Neuronal stem cell (in vitro differentiated cells): ENCODE results near the gene PTPN4.

Experiments
- DNase-seq: peaks from one replicate; pipeline ENCODE4 v3.0.0-alpha.2; 2013; ENCODE audit warnings: low spot score
- H2AFZ ChIP-seq: one replicate; pipeline ENCODE4 v1.6.1; 2013; ENCODE audit warnings: mild to moderate bottlenecking, low read length, inconsistent platforms
- H2AK5ac ChIP-seq: 2 replicates; pipeline ENCODE4 v1.6.1; 2013; ENCODE audit warnings: low read depth, mild to moderate bottlenecking, inconsistent platforms, low read length, moderate library complexity, mixed read lengths
- H2BK120ac ChIP-seq: 2 replicates; pipeline ENCODE4 v1.6.1; 2013; ENCODE audit warnings: low read depth, mild to moderate bottlenecking, inconsistent platforms, low read length, moderate library complexity, mixed read lengths
- H2BK12ac ChIP-seq: one replicate; pipeline ENCODE4 v1.6.1; 2013; ENCODE audit warnings: low read length, inconsistent platforms
- H2BK15ac ChIP-seq: 2 replicates; pipeline ENCODE4 v1.6.1; 2013; ENCODE audit warnings: mild to moderate bottlenecking, low read length, inconsistent platforms, mixed read lengths
- H2BK5ac ChIP-seq: one replicate; pipeline ENCODE4 v1.6.1; 2013; ENCODE audit warnings: inconsistent platforms, mild to moderate bottlenecking, low read length, moderate library complexity
- H3K14ac ChIP-seq: one replicate; pipeline ENCODE4 v1.6.1; 2013; ENCODE audit warnings: low read length, inconsistent platforms
- H3K18ac ChIP-seq: 2 replicates; pipeline ENCODE4 v1.6.1; 2013; ENCODE audit warnings: low read length, inconsistent platforms
- H3K23ac ChIP-seq: 2 replicates; pipeline ENCODE4 v1.6.1; 2013; ENCODE audit warnings: low read depth, mild to moderate bottlenecking, mixed read lengths, low read length, inconsistent platforms; ENCODE audit not compliant: poor library complexity
- H3K27ac ChIP-seq: replicated peaks from 3 replicates; pipeline ENCODE4 v1.5.1; 2013; ENCODE audit warnings: low read length, inconsistent platforms
- H3K27me3 ChIP-seq, 3 experiments: 2 replicates each; pipeline ENCODE4 v1.6.1; 2013; ENCODE audit warnings: low read length in 3 of 3, mild to moderate bottlenecking in 2 of 3, inconsistent platforms in 1 of 3, low read depth in 1 of 3, mixed read lengths in 1 of 3, moderate library complexity in 1 of 3; ENCODE audit not compliant: control insufficient read depth in 3 of 3, insufficient read depth in 3 of 3
- H3K36me3 ChIP-seq, 2 donors: replicated peaks in 1 of 2; 2 replicates each; pipeline ENCODE4 v1.6.1; 2013; ENCODE audit warnings: low read length in 2 of 2; ENCODE audit not compliant: control insufficient read depth in 2 of 2, insufficient read depth in 2 of 2
- H3K4ac ChIP-seq: 2 replicates; pipeline ENCODE4 v1.6.1; 2013; ENCODE audit warnings: inconsistent platforms, mild to moderate bottlenecking, low read length, moderate library complexity
- H3K4me1 ChIP-seq, 2 donors: 1 replicate in 1 of 2; 2 replicates in 1 of 2; pipeline ENCODE4 v1.6.1; 2013; ENCODE audit warnings: low read length in 2 of 2, low read depth in 1 of 2; ENCODE audit not compliant: control insufficient read depth in 2 of 2, insufficient read depth in 1 of 2
- H3K4me2 ChIP-seq: one replicate; pipeline ENCODE4 v1.6.1; 2013; ENCODE audit warnings: mild to moderate bottlenecking, low read length, inconsistent platforms; ENCODE audit not compliant: insufficient read depth, poor library complexity, severe bottlenecking
- H3K4me3 ChIP-seq, 2 donors: 2 replicates each; pipeline ENCODE4 v1.5.1; 2013; ENCODE audit warnings: low read length in 2 of 2, mild to moderate bottlenecking in 2 of 2, inconsistent platforms in 1 of 2, moderate library complexity in 1 of 2
- H3K79me1 ChIP-seq: one replicate; pipeline ENCODE4 v1.6.1; 2013; ENCODE audit warnings: low read depth, mild to moderate bottlenecking, inconsistent platforms, low read length, moderate library complexity
- H3K9ac ChIP-seq: one replicate; pipeline ENCODE4 v1.6.1; 2013; ENCODE audit warnings: mild to moderate bottlenecking, low read depth, low read length, inconsistent platforms; ENCODE audit not compliant: poor library complexity
- H3K9me3 ChIP-seq, 2 donors: replicated peaks in 1 of 2; 2 replicates each; pipeline versions ENCODE3 to v1.6.1; 2013; ENCODE audit warnings: low read length in 2 of 2, mild to moderate bottlenecking in 2 of 2, inconsistent platforms in 1 of 2, low read depth in 1 of 2, mixed read lengths in 1 of 2, moderate library complexity in 1 of 2; ENCODE audit not compliant: control insufficient read depth in 2 of 2, insufficient read depth in 1 of 2
- H4K8ac ChIP-seq: one replicate; pipeline ENCODE4 v1.6.1; 2013; ENCODE audit warnings: low read depth, mild to moderate bottlenecking, inconsistent platforms, low read length, moderate library complexity
- H4K91ac ChIP-seq: one replicate; pipeline ENCODE4 v1.6.1; 2013; ENCODE audit warnings: low read length, low read depth, mild to moderate bottlenecking, inconsistent platforms; ENCODE audit not compliant: poor library complexity
- WGBS, 2 donors: extraction: QIAGEN DNeasy Blood & Tissue Kit; methylation state at CpG; one replicate each; pipeline ENCODE4 v1.1.7; 2013; ENCODE audit warnings: missing lambda C conversion rate in 2 of 2, mixed read lengths in 1 of 2; ENCODE audit not compliant: insufficient read length in 2 of 2, insufficient replicate concordance in 1 of 2; ENCODE audit errors: extremely low coverage in 2 of 2; 5-methylcytosine and 5-hydroxymethylcytosine counted together

PTPN4 gene

GRCh38 chr2:119727493-119727892 is 32.2 kb upstream of the PTPN4 start:
- no peak overlapping the region for H4K8ac ChIP-seq
- H2BK12ac ChIP-seq, result no peak overlapping the region
- H3K79me1 ChIP-seq, result no peaks in the 10 kb centered on the region
- H3K9ac ChIP-seq, result no peak overlapping the region
- no peak overlapping the region for H2AFZ ChIP-seq
- H3K9me3 ChIP-seq, result no peaks in the 10 kb centered on the region
- no peak overlapping the region for H3K4me3 ChIP-seq
- no CpG with 5 or more reads among the region's 1 CpG for WGBS, 2 donors
- no peak overlapping the region for H2AK5ac ChIP-seq
- no peak overlapping the region for H3K27ac ChIP-seq
- H4K91ac ChIP-seq, result no peak overlapping the region
- no peak overlapping the region for H3K4ac ChIP-seq
- H3K4me2 ChIP-seq, result no peak overlapping the region
- no peak overlapping the region for H3K18ac ChIP-seq
- no peak overlapping the region for H3K23ac ChIP-seq
- no peaks in the 10 kb centered on the region for H3K36me3 ChIP-seq
- no peak for DNase-seq
- no peak overlapping the region for H2BK120ac ChIP-seq
- no peak overlapping the region for H2BK15ac ChIP-seq
- no peak overlapping the region for H3K14ac ChIP-seq
- H3K4me1 ChIP-seq, result peaks cover 0 to 11% of the 10 kb centered on the region in 2 donors
- no peaks in the 10 kb centered on the region for H3K27me3 ChIP-seq
- no peak overlapping the region for H2BK5ac ChIP-seq

- Histone ChIP-seq H3K4ac (no peak overlapping the region), H2AFZ (no peak overlapping the region), H3K23ac (no peak overlapping the region), H3K18ac (no peak overlapping the region), H3K4me1 (peaks cover 0 to 7% of the 10 kb centered on the region in 2 donors), H3K14ac (no peak overlapping the region), H4K8ac (no peak overlapping the region), H3K79me1 (no peaks in the 10 kb centered on the region), H2BK120ac (no peak overlapping the region), H2BK15ac (no peak overlapping the region), H3K36me3 (no peaks in the 10 kb centered on the region), H2BK5ac (no peak overlapping the region), H2BK12ac (no peak overlapping the region), H3K4me2 (no peak overlapping the region), H4K91ac (no peak overlapping the region), H3K9me3 (no peaks in the 10 kb centered on the region), H3K27me3 (no peaks in the 10 kb centered on the region), H3K9ac (no peak overlapping the region), H3K27ac (no peak overlapping the region), H3K4me3 (no peak overlapping the region), H2AK5ac (no peak overlapping the region)
- no peak for DNase-seq
Measured at GRCh38 chr2:119728421-119728820, 31.3 kb upstream of the PTPN4 start.

- WGBS, 2 donors, result no CpG with 5 or more reads among the region's 8 CpGs
- no peak for DNase-seq
- no peak overlapping the region for H3K9ac ChIP-seq
Measured at GRCh38 chr2:119730671-119731177, 29.0 kb upstream of the PTPN4 start.

GRCh38 chr2:119731983-119732382 is 27.7 kb upstream of the PTPN4 start:
- no peaks in the 10 kb centered on the region for H3K9me3 ChIP-seq
- H4K91ac ChIP-seq, result no peak overlapping the region
- H3K14ac ChIP-seq, result no peak overlapping the region
- no peak overlapping the region for H2BK120ac ChIP-seq
- no peak overlapping the region for H3K4me3 ChIP-seq
- no peak overlapping the region for H2AFZ ChIP-seq
- H3K27me3 ChIP-seq, result peaks cover 0 to 10% (median 0%) of the 10 kb centered on the region in 3 experiments
- no peak for DNase-seq
- peaks cover 5 to 7% of the 10 kb centered on the region in 2 donors for H3K4me1 ChIP-seq
- H3K4ac ChIP-seq, result no peak overlapping the region
- H2BK15ac ChIP-seq, result no peak overlapping the region
- no peak overlapping the region for H3K9ac ChIP-seq
- H2AK5ac ChIP-seq, result no peak overlapping the region
- H2BK5ac ChIP-seq, result no peak overlapping the region
- H3K18ac ChIP-seq, result no peak overlapping the region
- no peak overlapping the region for H4K8ac ChIP-seq
- H3K4me2 ChIP-seq, result no peak overlapping the region
- no peaks in the 10 kb centered on the region for H3K79me1 ChIP-seq
- H3K36me3 ChIP-seq, result no peaks in the 10 kb centered on the region
- H3K27ac ChIP-seq, result no peak overlapping the region
- no CpG with 5 or more reads among the region's 11 CpGs for WGBS, 2 donors
- H2BK12ac ChIP-seq, result no peak overlapping the region
- no peak overlapping the region for H3K23ac ChIP-seq

More at GRCh38 chr2:119730671-119731177, 29.0 kb upstream of the PTPN4 start:
- H3K14ac ChIP-seq, result no peak overlapping the region
- H2BK120ac ChIP-seq, result no peak overlapping the region
- no peak overlapping the region for H4K8ac ChIP-seq
- H3K4me3 ChIP-seq, result no peak overlapping the region
- H3K36me3 ChIP-seq, result no peaks in the 10 kb centered on the region
- H2BK15ac ChIP-seq, result no peak overlapping the region
- H3K18ac ChIP-seq, result peak overlapping the region; percentile 23
- no peak overlapping the region for H2BK12ac ChIP-seq
- H3K27me3 ChIP-seq, result no peaks in the 10 kb centered on the region
- no peak overlapping the region for H4K91ac ChIP-seq
- no peaks in the 10 kb centered on the region for H3K9me3 ChIP-seq
- H2AFZ ChIP-seq, result no peak overlapping the region
- H3K4me2 ChIP-seq, result no peak overlapping the region
- no peak overlapping the region for H3K27ac ChIP-seq
- no peaks in the 10 kb centered on the region for H3K79me1 ChIP-seq
- no peak overlapping the region for H2AK5ac ChIP-seq
- peaks cover 2 to 7% of the 10 kb centered on the region in 2 donors for H3K4me1 ChIP-seq
- no peak overlapping the region for H2BK5ac ChIP-seq
- H3K23ac ChIP-seq, result no peak overlapping the region
- H3K4ac ChIP-seq, result no peak overlapping the region
